ENCODE measurements around the gene CISTR.
"Not testable (repeated sequence)": the region's sequence is repeated elsewhere in the genome, so short reads cannot be mapped to it uniquely, and the experiment has no call there.

CISTR gene

GRCh38 chr12:53751336-53752191 is at the start of gene CISTR:
TSS of gene CISTR (minus strand) at chr12:53751979.
- no peak for DNase-seq

DNA sequence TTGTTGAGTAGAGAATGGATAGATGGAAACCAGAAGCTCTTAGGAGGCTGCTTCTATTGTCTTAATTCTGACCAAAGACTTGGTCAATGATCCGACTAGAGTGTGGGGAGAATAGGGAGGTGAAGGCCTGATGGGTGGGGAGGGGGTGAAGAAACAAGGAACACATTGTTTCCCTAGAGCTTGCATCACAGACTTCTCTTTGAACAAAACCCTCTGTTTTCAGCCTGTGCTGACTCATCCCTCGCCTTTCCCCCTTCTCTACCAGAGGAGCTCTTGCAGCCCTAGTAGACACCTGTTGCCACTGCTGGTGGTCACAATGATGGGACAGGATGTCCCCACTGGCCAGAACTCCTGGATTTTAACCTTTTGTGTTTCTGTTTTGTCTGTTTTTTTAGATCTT is 46.8 kb upstream of the CISTR start:
- DNase-seq: no peak

DNA sequence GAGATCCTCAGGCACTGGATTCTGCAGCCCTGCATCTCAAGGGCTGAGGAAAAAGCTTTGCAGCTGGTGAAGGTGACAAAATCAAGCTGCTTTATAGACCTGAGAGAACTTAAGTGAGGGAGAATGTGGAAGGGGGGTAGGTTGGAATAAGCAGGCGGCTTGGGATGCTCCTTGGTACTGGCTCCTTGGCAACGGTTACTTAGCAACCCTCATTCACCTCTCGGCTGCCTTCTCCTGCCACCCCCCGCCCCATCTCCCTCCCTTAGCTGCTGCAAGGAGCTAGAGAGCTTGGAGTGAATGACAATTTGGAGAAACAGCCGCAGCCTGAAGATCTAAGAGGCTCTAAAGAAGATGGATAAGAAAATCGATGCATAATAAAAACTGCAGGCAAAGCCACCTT is 44.1 kb upstream of the CISTR start:
- DNase-seq: no peak

GRCh38 chr12:53793221-53793620 is 41.4 kb upstream of the CISTR start:
- no peak for DNase-seq

DNA sequence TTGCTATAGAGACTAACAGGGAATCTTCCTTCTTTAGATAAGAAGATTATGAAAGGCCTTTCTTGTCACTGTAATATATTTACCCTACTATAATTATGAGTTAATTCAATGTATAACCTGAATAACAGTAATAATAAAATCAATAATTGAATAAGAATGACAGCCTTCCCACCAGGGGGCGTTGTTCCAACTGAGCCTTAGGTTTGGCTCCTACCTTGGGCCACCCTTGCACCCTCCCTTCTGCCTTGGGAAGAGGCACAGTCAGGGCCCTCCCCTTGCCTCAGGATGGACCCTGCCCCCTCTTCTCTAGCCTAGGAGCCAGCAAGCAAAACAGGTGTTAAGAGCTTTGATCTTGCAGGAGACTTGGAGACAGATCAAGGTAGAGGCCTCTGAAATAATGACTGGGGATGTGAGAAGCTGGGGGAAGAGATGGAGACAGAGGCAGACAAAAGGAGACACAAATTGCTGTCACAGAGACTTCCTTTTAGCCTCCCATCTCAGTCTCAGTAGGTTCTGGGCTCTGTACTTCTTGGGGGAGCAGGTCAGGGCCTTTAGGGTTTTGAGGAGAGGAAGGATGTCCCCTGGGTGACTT is 40.1 kb upstream of the CISTR start:
- no peak for DNase-seq

DNA sequence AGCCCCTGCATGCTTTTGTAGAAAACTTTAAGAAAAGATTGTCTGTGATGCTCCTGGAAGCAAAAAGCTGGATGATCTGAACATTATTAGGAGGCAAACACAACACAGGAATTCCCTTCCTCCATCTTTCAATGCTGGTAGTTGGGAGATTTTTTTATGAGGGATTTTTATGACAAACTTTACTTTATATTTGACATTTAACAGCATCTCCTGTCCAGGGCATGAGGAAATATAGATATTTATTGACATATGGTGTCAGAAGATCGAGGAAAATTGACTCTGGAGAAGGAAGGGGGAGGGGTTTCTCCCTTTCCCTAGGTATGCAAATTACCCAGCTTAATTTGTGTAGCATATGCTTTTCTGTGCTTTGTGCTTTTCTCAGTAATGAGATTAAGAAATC is 37.8 kb upstream of the CISTR start:
- no peak for DNase-seq

DNA sequence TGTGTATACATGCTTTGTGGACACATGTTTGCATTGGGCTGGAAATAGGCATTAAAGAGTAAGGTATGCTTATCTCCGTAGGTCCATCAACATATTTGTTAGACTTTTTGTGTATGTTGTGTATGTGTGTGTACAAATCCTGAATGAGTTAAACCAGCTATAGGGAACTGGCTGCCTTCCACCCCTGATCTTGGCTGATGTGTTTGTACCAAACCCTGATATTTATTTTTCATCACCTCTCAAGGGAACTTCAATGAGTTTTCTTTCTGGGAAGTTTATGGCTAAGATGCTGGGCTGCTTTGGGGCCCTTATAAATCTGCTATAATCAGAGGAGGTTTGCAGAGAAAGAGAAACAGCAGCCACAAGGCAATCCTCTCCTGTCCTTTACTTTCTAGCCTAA is 37.1 kb upstream of the CISTR start:
- DNase-seq: no peak

DNA sequence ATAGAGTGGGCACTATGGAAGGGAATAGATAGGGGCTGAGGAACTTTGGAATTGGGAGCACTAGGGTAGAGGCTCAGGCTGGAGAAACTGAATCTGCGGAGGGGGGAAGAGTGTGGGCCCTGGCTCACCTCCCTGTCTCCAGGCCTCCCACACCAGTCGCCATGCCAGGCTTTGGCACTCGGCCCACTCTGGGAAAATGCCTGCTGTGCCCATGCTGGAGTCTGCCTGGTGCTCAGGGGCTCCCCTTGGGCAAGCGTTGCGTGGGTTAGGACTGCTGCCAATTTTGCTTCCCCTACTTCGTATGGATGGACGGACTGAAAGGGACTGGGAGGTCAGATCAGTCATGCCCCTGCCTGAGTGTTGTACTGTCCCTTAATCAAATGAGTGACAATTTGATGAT is 34.6 kb upstream of the CISTR start:
- DNase-seq: no peak

GRCh38 chr12:53785161-53785560 is 33.4 kb upstream of the CISTR start:
- DNase-seq: no peak

DNA sequence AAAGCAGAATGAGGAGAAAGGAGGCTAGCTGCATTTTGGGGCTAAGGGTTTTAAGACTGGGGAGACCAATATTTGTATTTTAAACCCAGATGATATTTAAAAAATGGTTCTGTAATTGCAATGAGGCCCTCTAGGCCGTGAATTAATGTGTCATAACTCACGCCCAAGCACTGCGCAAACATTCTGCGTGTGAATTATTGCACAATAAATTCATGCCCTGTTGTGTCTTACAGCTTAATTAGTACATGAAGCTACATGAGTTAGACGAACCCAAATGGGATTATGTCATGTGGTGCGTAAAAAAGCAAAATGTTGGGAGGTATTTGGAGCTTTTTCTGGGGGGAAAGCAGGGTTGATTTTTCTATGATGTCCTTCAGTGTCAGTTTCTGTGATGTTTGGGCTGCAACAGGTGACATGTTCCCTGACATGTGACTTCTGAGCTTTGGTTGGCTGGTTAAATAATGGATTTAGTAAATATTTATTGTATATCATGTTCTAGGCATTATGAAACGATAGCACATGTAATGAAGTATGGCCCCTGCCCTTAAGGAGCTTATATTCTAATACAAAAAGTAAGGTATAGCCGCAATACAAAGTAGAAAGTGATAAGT is 30.4 kb upstream of the CISTR start:
- DNase-seq: no peak

GRCh38 chr12:53781228-53781801 is 29.5 kb upstream of the CISTR start:
- peak; percentile 82 for DNase-seq

DNA sequence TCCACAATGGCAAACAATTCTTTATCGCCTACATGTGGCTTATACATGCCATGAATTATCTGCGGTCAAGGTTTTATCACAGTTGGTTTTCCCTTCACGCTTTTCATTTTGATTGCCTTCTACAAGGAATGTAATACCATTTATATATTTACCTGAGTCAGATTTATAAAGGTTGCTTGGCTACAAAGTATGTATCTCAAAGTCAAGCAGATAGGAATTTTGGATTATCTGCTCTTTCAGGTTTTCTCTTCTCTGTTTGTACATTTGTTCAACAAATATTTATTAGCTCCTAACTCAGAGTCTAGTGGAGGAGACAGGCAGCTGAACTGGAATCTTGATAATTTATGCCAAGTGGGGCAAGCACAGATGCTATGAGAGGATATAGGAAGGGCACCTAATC is 28.5 kb upstream of the CISTR start:
- DNase-seq: no peak

DNA sequence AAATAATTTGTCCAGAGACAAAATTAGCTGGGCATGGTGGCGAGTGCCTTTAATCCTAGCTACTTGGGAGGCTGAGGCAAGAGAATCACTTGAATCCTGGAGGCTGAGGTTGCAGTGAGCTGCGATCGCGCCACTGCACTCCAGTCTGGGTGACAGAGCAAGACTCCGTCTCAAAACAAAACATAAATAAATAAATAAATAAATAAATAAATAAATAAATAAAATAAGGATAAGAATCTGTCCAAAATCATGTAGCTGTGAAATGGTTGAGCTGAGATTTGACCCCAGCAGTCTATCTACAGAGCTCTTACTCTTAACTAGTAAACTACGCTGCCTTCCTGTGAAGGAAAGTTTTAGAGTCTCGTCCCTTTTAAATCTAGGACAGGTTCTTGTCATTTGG is 27.9 kb upstream of the CISTR start:
- DNase-seq: not testable (repeated sequence)

GRCh38 chr12:53777936-53778644 is 26.3 kb upstream of the CISTR start:
- no peak for DNase-seq

DNA sequence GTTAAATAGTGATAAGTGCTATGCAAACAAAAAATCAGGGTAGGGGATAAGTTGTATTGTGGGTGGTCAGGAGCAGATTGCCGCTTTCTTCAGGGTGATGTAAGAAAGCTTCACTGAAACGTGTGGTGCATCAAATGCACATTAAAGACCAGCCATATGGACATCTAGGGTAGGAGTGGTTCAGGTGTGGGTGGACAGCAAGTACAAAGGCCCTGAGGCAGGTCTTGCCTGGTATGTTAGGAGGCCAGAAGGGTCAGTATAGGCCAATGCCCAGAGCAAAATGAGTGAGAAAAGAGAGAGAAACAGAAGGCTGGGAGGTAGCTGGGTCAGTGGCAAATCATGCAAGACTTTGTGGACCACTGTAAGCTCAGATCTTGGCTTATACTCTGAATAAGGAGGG is 25.6 kb upstream of the CISTR start:
- no peak for DNase-seq

DNA sequence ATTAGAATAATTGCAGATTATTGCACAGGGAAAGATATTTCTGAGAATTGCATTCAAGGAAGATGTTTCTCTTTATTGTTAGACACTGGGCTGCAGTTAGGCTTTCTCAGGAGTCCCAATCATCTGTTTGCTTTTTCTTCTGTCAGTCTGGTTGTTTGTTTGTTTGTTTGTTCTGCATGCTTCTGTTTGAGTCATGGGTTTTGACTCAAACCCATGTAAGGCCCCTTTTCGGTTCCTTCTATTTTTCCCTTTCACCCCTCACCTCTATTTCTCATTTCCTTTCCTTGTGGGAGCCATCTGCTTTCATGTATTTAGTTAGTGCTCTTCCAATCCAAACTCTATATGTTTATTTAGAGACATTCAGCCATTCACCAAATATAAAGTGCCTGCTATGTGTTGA is 25.1 kb upstream of the CISTR start:
- no peak for DNase-seq

GRCh38 chr12:53775478-53776145 is 23.8 kb upstream of the CISTR start:
- no peak for DNase-seq

DNA sequence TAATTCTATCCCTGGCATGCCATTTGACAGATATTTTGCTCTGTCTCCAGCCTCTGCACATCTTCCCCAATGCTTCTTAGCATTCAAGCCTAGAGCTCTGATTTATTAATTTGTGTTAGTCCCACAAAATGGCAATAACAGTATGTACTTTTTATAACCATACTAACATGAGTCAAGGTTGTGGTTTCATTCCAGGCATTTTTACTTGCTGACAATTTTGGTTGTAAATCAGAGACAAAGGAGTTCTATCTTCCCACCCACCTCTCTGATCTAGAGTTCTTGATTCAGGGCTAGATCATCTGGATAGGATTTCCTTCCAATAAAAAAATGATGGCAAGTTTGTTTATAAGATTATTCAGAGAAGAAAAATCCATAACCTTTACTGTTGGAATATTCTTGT is 18.5 kb upstream of the CISTR start:
- no peak for DNase-seq

GRCh38 chr12:53768976-53769375 is 17.2 kb upstream of the CISTR start:
- DNase-seq: peak; percentile 45

DNA sequence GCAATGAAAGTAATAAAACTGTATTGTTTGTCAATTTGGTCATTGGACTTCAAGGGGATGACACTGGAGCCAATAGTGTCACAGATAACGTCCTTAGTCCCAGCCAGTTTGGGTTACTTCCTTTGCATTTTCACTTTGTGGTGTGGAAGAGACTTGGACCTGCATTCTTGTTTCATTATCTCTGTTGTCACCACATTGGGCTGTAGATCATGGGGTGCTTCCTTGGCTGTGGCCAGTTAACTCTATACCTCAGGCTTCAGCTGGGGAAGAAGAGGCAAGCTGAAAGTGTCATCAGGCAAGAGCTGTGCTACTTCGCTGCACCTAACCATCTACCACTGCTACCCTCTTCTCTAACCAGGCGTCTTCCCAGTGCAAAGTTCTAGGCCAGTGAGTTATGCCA is 15.1 kb upstream of the CISTR start:
- DNase-seq: no peak

GRCh38 chr12:53765891-53766290 is 14.1 kb upstream of the CISTR start:
- no peak for DNase-seq

- no peak for DNase-seq
These were observed 12.8 kb upstream of the CISTR start for GRCh38 chr12:53764615-53765014.

- DNase-seq: not testable (repeated sequence)
These were observed 11.0 kb upstream of the CISTR start for GRCh38 chr12:53762793-53763192.

All from DMS 273 treated with DMSO at 0.1 percent for 48 hours (cell line).